PC-3 (cell line): Measurements from ENCODE around the gene NOL4L.

Experiments
- CTCF ChIP-seq: fragments of 300-600 bp; sonication (generic); conservative IDR thresholded peaks from 2 replicates; pipeline ENCODE4 v1.5.1; 2017; ENCODE audit warnings: antibody characterized with exemption, low read depth, mild to moderate bottlenecking, low read length
- EZH2 ChIP-seq: fragments of 300-600 bp; sonication (generic); IDR thresholded peaks from one replicate; pipeline ENCODE4 v1.6.1; 2017; ENCODE audit warnings: antibody characterized with exemption, mild to moderate bottlenecking, low read length; ENCODE audit not compliant: unreplicated experiment
- EZH2phosphoT487 ChIP-seq: fragments of 300-600 bp; sonication (generic); IDR thresholded peaks from 2 replicates; pipeline ENCODE4 v1.6.1; 2018; ENCODE audit warnings: mild to moderate bottlenecking, antibody characterized with exemption, low read length, borderline replicate concordance

- TF ChIP-seq CTCF (no peak), EZH2 (no peak), EZH2phosphoT487 (no peak)
Measured at GRCh38 chr20:32528905-32529670, 56.0 kb downstream of the NOL4L start.
